Measurements from ENCODE around the gene RUNX3.
A peak's percentile ranks its signal among the peaks of the same experiment; 100 is the strongest.

The RUNX3 gene

DNA sequence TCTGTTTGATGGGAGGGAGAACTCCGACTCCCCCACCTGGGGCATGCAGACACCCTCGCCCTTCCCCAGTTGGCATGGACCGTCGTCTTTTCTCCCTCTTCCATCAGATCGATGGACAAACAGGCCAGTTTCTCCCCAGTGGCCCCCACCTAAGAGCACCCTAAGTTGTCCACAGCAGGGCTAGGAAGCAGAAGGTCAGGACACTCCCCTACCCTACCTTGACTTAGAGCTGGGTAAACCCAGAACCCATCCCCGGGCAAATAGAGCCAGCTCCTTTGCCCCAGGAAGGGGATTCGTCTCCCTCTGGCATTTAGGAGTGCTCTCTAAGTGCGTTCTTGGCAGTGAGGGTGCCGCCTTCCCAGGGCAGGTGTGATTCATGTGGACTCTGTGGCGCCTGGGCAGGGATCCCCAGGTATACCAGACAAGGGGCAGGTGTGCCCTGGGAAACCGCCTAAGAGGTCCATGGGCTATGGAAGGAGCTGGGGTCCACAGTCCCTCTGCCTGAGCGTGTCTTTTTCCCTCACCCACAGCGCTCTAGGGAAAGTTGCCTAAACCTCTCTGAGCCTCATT lies 2.7 kb upstream of the RUNX3 start:
- no peak overlapping the region for H3K4me3 ChIP-seq
- no peak overlapping the region for H3K27ac ChIP-seq

DNA sequence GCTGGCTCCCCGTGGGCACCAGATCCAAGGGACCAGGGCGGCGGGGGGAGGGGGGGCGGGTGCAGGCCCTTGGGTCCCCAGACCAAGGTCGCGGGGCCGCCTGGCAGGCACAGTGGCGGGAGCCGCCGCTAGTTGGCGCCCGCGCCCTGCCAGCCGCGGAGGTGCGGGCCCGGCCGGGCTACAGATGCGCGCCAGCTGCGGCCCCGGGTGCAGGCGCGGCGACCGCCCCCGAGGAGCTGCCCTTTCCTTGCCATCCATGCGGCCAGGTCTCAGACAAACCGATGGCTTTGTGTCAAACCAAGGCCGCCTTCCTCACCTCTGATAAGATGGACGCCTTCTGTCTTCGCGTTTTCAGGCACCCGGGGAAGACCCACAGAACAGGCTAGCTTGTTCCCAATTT lies 2.2 kb upstream of the RUNX3 start:
- Histone ChIP-seq H3K27ac (no peak overlapping the region), H3K4me3 (peak overlapping the region in 3 of 7 experiments; percentile 2 to 7 (median 6))

DNA sequence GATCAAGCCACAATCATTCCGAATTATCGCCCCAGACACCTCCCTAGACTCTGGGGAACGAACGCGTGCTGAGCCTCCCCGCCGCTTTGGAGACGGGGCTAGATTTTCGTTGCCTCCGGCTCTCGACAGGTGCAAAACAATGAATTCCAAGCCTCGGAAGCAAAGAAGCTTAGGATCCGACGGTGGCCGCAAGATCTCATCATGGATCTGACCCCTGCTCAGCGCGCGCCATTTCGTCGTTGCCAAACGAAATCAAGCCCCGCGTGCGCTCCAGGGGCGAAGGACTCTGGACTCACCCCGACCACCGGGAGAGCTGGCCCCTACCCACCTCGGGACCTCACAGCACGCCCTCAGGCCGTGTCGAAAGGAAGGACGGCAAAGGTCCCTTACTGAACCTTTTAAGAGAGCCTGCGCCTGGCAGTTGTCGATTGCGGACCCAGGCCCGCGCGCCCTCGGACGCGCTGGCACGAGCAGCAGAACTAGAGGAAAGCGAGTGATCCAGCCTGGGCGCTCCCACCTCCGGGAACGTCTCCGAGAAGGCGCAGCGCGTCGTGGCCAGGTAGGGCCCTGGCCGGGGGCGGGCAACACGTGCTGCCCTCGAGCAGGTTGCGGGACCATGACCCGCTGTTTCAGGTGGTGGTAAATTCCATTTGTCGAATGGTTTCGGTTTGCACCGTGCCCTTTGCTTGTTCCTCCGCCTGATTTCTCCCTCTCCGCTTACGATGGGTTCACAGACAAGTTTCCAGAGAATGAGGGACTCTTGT lies 1.6 kb upstream of the RUNX3 start:
- Histone ChIP-seq H3K4me3 (peak overlapping the region in 2 of 7 experiments; percentile 2 to 6), H3K27ac (no peak overlapping the region)

GRCh38 chr1:24931146-24931467 lies 1.0 kb upstream of the RUNX3 start:
- Histone ChIP-seq H3K27ac (peak overlapping the region in 5 of 21 experiments; percentile 29 to 92 (median 80)), H3K4me3 (no peak overlapping the region)

DNA sequence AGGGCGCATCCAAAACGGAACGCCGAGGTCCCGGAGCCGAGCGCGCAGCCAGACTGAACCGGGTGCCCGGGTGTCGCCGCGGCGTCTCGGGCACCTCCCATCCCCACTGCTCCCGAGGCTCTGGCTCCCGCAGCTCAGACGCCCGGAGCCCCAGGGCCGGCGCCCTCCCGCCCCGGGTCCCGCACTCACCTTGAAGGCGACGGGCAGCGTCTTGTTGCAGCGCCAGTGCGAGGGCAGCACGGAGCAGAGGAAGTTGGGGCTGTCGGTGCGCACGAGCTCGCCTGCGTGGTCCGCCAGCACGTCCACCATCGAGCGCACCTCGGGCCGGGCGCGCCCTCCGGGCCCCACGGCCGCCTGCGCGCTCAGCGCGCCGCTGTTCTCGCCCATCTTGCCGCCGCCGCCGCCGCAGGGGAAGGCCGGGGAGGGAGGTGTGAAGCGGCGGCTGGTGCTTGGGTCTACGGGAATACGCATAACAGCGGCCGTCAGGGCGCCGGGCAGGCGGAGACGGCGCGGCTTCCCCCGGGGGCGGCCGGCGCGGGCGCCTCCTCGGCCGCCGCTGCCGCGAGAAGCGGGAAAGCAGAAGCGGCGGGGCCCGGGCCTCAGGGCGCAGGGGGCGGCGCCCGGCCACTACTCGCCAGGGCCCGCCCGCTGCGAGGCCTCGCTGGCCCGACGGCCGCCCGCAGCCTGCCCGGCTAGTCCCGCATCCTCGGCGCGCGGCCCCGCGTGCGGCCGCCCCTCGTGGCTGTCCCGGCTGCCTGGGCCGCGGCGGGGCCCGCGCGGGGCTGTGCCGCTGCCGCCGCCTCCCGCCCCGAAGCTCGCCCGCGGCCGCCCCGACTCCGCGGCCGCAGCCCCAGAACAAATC lies 447 bp downstream of the RUNX3 start:
- Histone ChIP-seq H3K27ac (peak overlapping the region; percentile 62 to 97 (median 84)), H3K4me3 (peak overlapping the region; percentile 33 to 62 (median 56))

GRCh38 chr1:24928689-24929397 lies 1.2 kb downstream of the RUNX3 start:
- Histone ChIP-seq H3K27ac (peak overlapping the region; percentile 62 to 97 (median 84)), H3K4me3 (peak overlapping the region; percentile 33 to 62 (median 56))

DNA sequence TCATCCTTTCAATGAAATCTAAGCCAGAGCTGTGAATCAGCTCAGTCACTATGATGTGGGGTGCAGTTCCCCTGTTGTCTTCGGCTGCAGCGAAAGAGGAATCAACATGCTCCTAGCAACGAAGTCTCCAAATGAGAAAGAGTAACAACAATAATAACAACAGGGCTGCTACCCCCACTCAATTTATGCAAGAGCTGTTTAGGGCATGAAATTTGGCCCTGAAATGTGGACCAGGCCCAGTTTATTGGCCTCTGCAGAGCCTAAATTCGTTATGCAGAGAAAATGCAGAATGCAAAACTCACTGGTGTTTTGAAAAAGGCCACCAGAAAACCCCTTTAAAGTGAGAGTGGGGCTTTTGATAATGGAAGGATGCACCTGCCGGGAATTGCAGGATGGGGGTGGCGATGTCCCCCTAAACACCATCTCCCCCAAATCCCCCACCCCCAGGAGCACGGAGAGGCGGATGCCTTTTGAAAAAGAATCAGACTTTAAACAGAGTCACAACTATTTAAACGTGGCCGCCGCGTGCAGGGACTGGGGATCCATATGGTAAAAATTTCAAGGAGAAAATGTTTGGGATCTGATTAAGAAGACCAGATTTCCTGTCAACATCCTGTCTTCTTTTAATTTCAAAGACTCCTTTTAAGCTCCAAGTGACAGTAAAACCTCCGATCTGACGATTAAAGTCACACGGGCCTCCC lies 1.9 kb downstream of the RUNX3 start:
- H3K4me3 ChIP-seq: peak overlapping the region; percentile 33 to 62 (median 56)

DNA sequence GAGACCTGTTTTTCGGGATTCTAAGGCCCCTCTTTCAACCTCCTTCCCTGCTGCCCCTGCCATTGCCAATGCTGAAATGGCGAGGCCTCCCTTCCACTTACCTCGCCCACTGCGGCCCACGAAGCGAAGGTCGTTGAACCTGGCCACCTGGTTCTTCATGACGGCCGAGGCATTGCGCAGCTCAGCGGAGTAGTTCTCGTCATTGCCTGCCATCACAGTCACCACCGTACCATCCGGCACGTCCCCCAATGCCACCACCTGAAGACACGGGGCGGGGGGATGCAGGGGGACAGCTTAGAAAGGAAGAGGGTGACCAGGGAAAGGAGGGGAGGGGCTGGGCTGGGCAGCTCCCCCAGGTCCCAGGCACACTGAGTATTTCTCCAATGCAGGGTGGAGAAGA lies 2.6 kb downstream of the RUNX3 start:
- Histone ChIP-seq H3K27ac (peak overlapping the region in 20 of 21 experiments; percentile 11 to 97 (median 82)), H3K4me3 (peak overlapping the region; percentile 33 to 62 (median 56))

More for the DNA sequence above, 1.9 kb downstream of the RUNX3 start:
- peak overlapping the region in 20 of 21 experiments; percentile 63 to 97 (median 84) for H3K27ac ChIP-seq

DNA sequence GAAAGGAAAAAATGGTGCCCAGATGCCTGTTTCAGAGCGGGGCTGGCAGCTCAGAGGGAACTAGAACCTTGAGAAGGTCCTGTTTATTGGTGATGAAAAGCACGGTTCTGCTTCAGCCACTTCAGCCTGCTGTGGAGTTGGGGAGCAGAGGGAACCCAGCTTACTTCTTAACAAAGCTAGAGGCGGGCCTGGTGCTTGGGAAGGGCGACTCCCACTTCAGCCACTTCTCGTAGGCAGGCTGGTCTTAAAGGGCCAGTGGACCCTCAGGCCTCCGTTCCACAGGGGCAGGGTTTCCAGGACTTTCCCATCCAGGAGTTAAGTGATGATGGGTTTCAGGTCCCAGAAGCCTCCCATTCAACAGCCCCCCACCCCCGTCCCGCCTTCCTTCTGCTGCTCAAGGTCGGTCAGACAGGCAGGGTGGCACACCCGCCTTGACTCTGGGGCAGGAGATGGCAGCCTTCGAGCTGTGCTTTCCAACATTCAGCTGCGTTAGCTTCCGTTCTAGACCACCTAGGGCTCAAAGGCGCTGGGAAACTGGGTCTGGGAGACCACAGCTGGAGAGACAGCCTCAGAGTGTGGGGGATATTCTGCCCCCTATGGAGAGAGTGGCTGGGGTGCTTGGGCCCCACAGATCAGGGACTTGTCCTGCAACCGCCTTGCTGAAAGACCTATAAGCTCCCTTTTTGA lies 3.4 kb downstream of the RUNX3 start:
- Histone ChIP-seq H3K27ac (peak overlapping the region in 20 of 21 experiments; percentile 11 to 97 (median 81)), H3K4me3 (peak overlapping the region in 6 of 7 experiments; percentile 44 to 62 (median 56))

DNA sequence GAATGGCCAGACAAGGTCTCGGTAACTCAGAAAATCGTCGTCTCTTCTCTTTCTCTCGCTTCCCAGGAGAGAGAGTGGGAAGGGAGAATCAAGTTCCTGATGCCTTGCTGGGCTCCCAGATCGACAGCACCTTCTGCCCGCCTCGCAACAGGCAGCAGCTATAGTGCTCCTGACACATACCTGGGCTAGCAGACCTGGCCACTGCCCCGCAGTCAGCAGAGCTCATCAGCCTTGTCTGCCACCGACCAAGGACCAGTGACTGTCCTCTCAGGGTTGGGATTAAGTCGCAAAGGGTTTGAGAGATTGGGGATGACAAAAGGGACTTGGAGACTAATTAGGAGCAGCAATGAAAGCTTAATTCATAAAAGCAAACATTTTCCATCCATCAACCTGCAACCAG lies 4.1 kb downstream of the RUNX3 start:
- Histone ChIP-seq H3K4me3 (peak overlapping the region in 2 of 7 experiments; percentile 44 to 56), H3K27ac (peak overlapping the region in 14 of 21 experiments; percentile 15 to 97 (median 85))

GRCh38 chr1:24925082-24925779 lies 4.8 kb downstream of the RUNX3 start:
- peak overlapping the region in 13 of 21 experiments; percentile 15 to 97 (median 85) for H3K27ac ChIP-seq
- H3K4me3 ChIP-seq: no peak overlapping the region

- H3K27ac ChIP-seq: peak overlapping the region in 9 of 21 experiments; percentile 14 to 97 (median 55)
Observed at GRCh38 chr1:24923485-24924113, 6.5 kb downstream of the RUNX3 start.

DNA sequence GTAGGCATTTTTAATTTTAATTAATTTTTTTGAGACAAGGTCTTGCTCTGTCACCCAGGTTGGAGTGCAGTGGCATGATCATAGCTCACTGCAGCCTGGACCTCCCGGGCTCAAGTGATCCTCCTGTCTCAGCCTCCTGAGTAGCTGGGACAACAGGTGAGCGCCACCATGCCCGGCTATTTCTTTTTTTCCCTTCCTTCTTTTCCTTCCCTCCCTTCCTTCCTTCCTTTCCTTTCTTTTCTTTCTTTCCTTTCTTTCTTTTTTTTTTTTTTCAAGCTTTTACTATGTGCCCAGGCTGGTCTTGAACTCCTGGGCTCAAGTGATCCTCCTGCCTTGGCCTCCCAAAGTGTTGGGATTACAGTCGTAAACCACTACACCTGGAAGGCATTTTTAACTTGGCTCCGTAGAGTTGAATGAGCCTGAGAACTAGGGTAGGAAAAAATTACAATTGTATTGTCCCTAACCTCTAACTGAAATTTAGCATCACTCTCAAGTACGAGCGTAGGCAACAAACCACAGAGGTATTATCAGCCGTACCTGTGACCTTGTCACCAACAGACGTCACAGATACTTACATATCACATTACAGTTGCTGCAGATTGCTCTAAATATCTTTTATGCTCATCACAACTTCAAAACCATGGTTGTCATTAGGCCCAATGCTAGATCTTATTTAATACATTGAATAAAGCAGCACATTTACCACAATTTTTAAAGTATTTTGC lies 8.0 kb downstream of the RUNX3 start:
- Histone ChIP-seq H3K27ac (peak overlapping the region in 6 of 21 experiments; percentile 5 to 97 (median 48)), H3K4me3 (no peak overlapping the region)

More at GRCh38 chr1:24923485-24924113, 6.5 kb downstream of the RUNX3 start:
- no peak overlapping the region for H3K4me3 ChIP-seq

DNA sequence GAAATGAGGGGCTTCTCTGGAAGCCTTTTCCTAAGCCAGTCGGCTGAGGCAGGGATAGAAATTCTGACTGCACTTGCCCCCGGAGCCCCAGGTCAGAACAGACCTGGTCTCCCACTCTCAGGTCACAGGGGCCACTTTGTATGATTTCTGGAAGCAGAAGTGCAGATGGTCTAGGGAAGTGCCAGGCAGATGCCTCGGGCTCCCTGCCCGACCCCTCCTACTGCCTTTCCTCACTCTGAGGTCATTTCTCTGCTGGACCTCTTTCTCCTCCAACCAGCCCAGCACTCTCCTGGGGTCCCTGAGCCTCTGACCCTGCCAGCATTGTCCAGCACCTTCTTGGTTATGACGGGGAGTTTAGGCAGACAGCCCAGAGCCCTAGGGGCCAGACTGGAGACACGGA lies 8.7 kb downstream of the RUNX3 start:
- Histone ChIP-seq H3K27ac (peak overlapping the region in 7 of 21 experiments; percentile 5 to 74 (median 41)), H3K4me3 (no peak overlapping the region)

GRCh38 chr1:24920533-24920925 lies 9.5 kb downstream of the RUNX3 start:
- Histone ChIP-seq H3K27ac (peak overlapping the region in 7 of 21 experiments; percentile 5 to 74 (median 41)), H3K4me3 (no peak overlapping the region)

- H3K4me3 ChIP-seq: no peak overlapping the region
- H3K27ac ChIP-seq: peak overlapping the region in 4 of 21 experiments; percentile 9 to 59 (median 28)
Observed at GRCh38 chr1:24919791-24920532, 10.1 kb downstream of the RUNX3 start.
